ENCODE results near the gene CCL17. TPM values are rescaled to one million over a fixed set of nuclear protein-coding genes. Genes with fewer than 3 reads are reported as not detected.

CCL17 gene
- not detected in 5 replicates for total RNA-seq (2022; extraction: Qiagen RNA extraction; ENCODE audit: low read depth)

DNA sequence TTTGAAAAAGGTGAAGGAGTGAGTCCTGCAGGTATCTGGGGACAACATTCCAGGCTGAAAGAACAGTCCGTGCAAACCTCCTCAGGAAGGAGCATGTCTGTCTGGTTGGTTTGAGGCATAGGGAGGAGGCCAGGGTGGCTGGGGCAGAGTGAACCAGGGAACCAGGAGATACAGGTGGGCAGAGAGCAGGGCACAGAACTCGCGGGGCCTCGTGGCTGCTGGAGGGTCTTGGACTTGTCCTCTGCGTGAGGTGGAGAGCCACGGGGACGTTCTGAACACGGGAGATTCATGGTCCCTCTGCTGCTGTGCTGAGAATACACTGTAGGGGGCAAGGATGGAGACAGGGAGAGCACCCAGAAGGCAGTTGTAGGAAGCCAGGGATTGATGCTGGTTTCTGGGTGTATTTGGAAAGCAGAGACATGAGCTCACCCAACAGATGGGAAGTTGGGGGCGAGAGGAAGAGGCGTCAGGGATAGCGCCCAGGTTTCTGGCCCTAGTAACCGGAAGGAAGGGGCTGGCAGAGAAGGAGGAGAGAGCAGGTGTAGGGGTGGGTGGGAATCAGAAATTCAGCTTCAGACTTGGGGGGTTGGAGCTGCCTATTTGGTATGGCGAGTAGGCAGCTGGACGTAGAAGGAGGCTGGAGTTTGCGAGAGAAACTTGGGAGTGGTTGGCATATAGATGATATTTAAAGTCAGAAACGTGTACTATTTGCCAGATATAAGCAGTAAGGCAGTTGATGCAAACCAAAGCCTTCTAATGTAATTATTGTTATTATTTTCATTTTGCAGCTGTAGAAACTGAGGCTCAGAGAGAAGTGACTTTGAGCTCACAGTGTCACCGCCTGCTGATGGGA, at the start of gene CCL17:
CCL17 (plus strand) TSS at position 803 of the 853 bp plus-strand sequence. CDS start 9,166 bp downstream, outside the sequence.

DNA sequence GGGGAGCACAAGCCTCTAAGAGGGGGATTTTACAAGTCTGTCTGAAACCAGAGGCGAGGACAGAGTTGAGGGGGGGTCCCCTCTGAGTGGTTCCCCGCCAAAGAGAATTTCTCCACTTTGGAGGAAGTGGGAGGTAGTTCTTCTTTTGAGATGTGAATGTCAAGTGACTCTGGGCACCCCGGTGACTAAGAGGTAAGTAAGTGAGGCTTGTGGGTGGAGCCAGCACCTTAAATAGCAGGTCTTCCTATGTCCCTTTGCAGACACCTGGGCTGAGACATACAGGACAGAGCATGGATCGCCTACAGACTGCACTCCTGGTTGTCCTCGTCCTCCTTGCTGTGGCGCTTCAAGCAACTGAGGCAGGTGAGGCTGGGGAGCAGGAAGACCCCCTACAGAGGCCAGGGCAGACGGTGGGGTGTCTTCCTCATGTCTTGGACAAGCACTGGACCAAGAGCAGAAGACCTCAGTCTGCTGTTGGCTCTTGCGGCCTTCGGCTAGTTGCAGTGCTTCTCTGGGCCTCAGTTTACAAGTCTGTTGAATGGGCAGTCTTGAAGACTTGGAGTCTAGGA, 46.0 kb upstream of the CCL17 start, which contains the start of gene CCL22:
CCL22 (plus strand) TSS at position 257 of the 569 bp plus-strand sequence; CDS start at position 291, 34 bp downstream.

DNA sequence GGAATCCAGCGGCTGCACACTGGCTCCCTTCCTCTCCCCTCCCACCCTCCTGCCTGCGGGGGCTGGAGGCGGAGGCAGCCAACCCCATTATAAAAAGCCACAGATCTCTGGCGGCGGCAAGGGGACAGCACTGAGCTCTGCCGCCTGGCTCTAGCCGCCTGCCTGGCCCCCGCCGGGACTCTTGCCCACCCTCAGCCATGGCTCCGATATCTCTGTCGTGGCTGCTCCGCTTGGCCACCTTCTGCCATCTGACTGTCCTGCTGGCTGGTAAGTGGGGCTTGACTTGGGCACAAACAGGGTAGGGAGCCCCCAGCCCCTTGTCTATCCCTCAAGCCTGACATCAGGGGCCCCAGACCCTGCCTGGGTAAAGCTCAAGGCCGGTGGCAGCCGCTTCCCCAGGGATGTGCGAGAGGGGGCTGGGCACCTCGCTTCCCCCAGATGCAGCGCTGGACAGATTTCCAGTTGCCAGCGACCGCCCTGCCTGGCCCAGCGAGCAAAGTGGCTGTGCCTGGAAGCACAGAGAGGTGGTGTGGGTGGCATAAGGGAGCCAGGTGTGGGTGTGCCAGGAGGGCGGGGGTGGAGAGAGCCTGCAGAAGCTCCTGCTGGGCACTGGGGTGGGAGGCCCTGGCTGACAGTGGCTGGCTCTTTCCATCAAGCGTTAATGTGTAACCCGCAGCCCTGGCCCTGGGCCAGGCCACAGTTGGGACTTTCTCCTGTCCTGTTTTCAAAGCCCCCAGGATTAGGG, 32.0 kb upstream of the CCL17 start, which contains the start of gene CX3CL1:
CX3CL1 (plus strand) TSS at position 119 of the 745 bp plus-strand sequence; CDS start at position 198, 79 bp downstream.

GRCh38 chr16:57447186-57447962, 42.8 kb downstream of the CCL17 start, which contains the start of the genes CIAPIN1 and COQ9:
Gene CIAPIN1 (minus strand): TSS chr16:57447385. CDS start chr16:57440928, 6,457 bp downstream.
Gene COQ9 (plus strand): TSS chr16:57447479. CDS start chr16:57447506, 27 bp downstream.

DNA sequence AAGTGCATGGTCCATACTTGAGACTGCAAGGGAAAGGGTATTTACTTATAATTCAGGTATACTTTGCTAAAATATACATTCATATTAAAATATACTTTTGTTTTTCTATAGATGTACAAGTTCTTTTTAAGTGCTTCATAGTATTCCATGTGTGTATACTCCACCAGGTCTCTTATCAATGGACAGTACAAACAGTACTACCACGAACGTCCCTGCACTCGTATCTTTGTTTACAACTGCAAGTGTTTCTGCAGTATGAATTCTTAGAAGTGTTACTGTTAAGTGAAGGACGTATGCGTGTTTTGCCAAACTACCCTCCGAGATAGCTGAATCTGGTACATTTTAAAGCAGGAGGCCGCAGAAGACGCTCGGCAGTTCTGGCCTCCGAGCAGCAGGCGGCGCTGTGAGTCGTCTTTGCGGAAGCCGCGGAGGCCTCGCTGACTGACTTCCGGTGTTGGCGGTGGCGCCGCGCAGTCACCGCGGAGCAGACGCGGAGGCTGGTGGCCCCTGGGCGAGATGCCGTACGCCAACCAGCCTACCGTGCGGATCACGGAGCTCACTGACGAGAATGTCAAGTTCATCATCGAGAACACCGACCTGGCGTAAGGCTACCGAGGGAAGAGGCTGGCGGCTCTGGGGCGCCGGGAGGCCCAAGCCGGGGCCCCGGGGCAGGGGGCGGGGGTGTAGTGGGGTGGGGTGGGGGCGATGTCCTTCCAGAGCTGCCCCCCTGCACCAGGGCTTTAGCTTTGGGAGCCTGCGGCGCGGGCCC, 57.8 kb downstream of the CCL17 start, which contains the start of gene POLR2C:
POLR2C (plus strand) TSS at position 471 of the 769 bp plus-strand sequence; CDS start at position 517, 46 bp downstream.

Other genes with a start within 250 kb of the CCL17 start
- gene PSME3IP1, start 218.7 kb upstream of the CCL17 start, total RNA-seq (2022; extraction: Qiagen RNA extraction; ENCODE audit: low read depth) = 84.2 to 108 TPM (median 86.9 TPM) in 5 replicates
- gene RSPRY1, start 218.4 kb upstream of the CCL17 start, total RNA-seq (2022; extraction: Qiagen RNA extraction; ENCODE audit: low read depth) = 34.6 to 42.8 TPM (median 40.6 TPM) in 5 replicates
- 70.8 to 83.4 TPM (median 79.2 TPM) in 5 replicates for gene ARL2BP, start 159.5 kb upstream of the CCL17 start, total RNA-seq (2022; extraction: Qiagen RNA extraction; ENCODE audit: low read depth)
- gene PLLP, start 120.1 kb upstream of the CCL17 start, total RNA-seq (2022; extraction: Qiagen RNA extraction; ENCODE audit: low read depth) = 1.4 to 3.0 TPM (median 1.5 TPM) in 5 replicates
- gene CCL22, start 46.0 kb upstream of the CCL17 start, total RNA-seq (2022; extraction: Qiagen RNA extraction; ENCODE audit: low read depth) = 0.03 to 0.09 TPM (median 0.07 TPM) in 3 of 5 replicates, not detected in the others
- 0.05 to 0.28 TPM (median 0.10 TPM) in 5 replicates for gene CX3CL1, start 32.3 kb upstream of the CCL17 start, total RNA-seq (2022; extraction: Qiagen RNA extraction; ENCODE audit: low read depth)
- 74.4 to 91.9 TPM (median 78.0 TPM) in 5 replicates for gene CIAPIN1, start 42.6 kb downstream of the CCL17 start, total RNA-seq (2022; extraction: Qiagen RNA extraction; ENCODE audit: low read depth)
- gene COQ9, start 42.7 kb downstream of the CCL17 start, total RNA-seq (2022; extraction: Qiagen RNA extraction; ENCODE audit: low read depth) = 38.3 to 50.5 TPM (median 49.2 TPM) in 5 replicates
- 107 to 171 TPM (median 112 TPM) in 5 replicates for gene POLR2C, start 57.9 kb downstream of the CCL17 start, total RNA-seq (2022; extraction: Qiagen RNA extraction; ENCODE audit: low read depth)
- gene DOK4, start 81.7 kb downstream of the CCL17 start, total RNA-seq (2022; extraction: Qiagen RNA extraction; ENCODE audit: low read depth) = 30.4 to 45.1 TPM (median 39.8 TPM) in 5 replicates
- 7.1 to 9.4 TPM (median 8.5 TPM) in 5 replicates for gene CCDC102A, start 131.8 kb downstream of the CCL17 start, total RNA-seq (2022; extraction: Qiagen RNA extraction; ENCODE audit: low read depth)
- gene ADGRG5, start 137.9 kb downstream of the CCL17 start, total RNA-seq (2022; extraction: Qiagen RNA extraction; ENCODE audit: low read depth) = 0.03 to 0.07 TPM (median 0.06 TPM) in 4 of 5 replicates, not detected in the other
- gene ADGRG1, start 223.9 kb downstream of the CCL17 start, total RNA-seq (2022; extraction: Qiagen RNA extraction; ENCODE audit: low read depth) = 152 to 222 TPM (median 191 TPM) in 5 replicates

Measured in A549 treated with GW870086 at 1 μM for 4 hours (cell line).